ENCODE results near the gene DOCK7. TPM values are rescaled to one million over a fixed set of nuclear protein-coding genes. Genes with fewer than 3 reads are reported as not detected.

Gene DOCK7
- total RNA-seq, 2 donors from 2014 or later: 9.8 to 11.9 TPM

DNA sequence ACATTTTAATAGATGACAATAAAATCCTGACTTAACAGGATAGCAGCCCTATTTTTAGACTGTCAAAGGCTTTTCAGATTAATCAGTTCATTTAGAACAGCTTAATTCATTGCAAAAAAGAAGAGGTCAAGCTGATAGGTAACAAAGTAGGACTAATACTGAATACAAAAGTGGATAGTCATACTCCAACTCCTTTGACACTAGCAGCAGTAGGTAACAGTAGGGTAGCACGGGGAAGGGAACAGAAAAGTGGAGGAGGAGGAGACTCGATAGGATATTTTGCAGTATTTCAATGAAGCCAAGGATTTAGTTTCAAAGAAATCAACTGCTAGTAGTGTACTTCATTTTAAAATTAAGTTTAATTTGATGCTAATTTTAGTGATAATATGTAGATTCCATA is 200.2 kb downstream of the DOCK7 start:
- no peak for DNase-seq (ENCODE audit: low spot score)
- Histone ChIP-seq H3K4me1 (no peaks in the 10 kb centered on the region), H3K27ac (no peak overlapping the region), H3K36me3 (peaks cover 10% of the 10 kb centered on the region), H3K9me3 (no peaks in the 10 kb centered on the region), H3K4me3 (no peak overlapping the region), H3K27me3 (no peaks in the 10 kb centered on the region)
- TF ChIP-seq, protein P1, sequence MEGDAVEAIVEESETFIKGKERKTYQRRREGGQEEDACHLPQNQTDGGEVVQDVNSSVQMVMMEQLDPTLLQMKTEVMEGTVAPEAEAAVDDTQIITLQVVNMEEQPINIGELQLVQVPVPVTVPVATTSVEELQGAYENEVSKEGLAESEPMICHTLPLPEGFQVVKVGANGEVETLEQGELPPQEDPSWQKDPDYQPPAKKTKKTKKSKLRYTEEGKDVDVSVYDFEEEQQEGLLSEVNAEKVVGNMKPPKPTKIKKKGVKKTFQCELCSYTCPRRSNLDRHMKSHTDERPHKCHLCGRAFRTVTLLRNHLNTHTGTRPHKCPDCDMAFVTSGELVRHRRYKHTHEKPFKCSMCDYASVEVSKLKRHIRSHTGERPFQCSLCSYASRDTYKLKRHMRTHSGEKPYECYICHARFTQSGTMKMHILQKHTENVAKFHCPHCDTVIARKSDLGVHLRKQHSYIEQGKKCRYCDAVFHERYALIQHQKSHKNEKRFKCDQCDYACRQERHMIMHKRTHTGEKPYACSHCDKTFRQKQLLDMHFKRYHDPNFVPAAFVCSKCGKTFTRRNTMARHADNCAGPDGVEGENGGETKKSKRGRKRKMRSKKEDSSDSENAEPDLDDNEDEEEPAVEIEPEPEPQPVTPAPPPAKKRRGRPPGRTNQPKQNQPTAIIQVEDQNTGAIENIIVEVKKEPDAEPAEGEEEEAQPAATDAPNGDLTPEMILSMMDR (IDR thresholded peaks at IDR 0.05): no peak

DNA sequence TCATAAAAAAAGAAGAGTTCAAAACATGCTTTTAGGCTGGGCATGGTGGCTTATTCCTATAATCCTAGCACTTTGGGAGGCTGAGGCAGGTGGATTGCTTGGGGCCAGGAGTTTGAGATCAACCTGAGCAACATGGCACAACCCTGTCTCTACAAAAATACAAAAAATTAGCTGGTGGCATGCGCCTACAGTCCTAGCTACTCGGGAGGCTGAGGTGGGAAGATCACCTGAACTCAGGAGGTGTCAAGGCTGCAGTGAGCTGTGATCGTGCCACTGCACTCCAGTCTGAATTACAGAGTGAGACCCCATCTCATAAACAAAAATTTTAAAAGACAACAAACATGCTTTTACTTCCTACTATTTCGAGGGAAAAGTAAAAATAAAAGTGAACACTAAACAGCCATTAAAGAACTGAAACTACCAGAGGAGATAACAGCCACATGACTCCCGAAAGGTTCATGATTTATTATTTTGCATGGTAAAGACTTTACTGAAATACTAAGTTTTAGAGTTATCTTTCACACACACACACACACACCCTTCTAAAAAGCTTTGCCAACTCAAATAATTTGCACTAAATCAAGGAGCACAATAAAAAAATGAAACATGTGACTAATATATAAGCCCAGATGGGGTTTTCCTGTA is 203.2 kb downstream of the DOCK7 start:
- no peak for DNase-seq (ENCODE audit: low spot score)
- Histone ChIP-seq H3K4me1 (no peaks in the 10 kb centered on the region), H3K9me3 (no peaks in the 10 kb centered on the region), H3K4me3 (no peak overlapping the region), H3K36me3 (peaks cover 8% of the 10 kb centered on the region), H3K27ac (no peak overlapping the region), H3K27me3 (no peaks in the 10 kb centered on the region)
- TF ChIP-seq, protein P1 (IDR thresholded peaks at IDR 0.05): no peak

DNA sequence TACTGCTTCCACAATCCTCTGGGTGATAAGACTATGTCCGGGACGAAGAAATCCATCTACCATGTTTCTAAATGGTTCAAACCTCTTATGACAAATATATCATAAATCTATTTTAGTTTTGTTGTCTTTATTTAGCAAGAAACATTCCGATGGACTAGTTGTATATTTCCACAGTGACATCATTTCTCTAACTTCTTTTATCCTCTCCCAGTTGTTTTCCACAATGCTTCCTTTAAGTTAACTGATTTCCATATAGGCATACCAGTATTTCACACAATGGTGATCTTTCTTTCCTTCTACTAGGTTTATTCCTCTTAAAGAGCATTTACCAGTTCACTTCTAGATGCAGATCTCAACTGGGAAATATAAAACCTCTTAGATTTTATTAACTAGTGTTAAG is 206.5 kb downstream of the DOCK7 start:
- H3K27ac ChIP-seq: no peak overlapping the region
- H3K36me3 ChIP-seq: peaks cover 8% of the 10 kb centered on the region
- no peak for DNase-seq (ENCODE audit: low spot score)
- no peaks in the 10 kb centered on the region for H3K4me1 ChIP-seq
- H3K9me3 ChIP-seq: no peaks in the 10 kb centered on the region
- TF ChIP-seq, protein P1 (IDR thresholded peaks at IDR 0.05): no peak
- no peaks in the 10 kb centered on the region for H3K27me3 ChIP-seq
- H3K4me3 ChIP-seq: no peak overlapping the region

DNA sequence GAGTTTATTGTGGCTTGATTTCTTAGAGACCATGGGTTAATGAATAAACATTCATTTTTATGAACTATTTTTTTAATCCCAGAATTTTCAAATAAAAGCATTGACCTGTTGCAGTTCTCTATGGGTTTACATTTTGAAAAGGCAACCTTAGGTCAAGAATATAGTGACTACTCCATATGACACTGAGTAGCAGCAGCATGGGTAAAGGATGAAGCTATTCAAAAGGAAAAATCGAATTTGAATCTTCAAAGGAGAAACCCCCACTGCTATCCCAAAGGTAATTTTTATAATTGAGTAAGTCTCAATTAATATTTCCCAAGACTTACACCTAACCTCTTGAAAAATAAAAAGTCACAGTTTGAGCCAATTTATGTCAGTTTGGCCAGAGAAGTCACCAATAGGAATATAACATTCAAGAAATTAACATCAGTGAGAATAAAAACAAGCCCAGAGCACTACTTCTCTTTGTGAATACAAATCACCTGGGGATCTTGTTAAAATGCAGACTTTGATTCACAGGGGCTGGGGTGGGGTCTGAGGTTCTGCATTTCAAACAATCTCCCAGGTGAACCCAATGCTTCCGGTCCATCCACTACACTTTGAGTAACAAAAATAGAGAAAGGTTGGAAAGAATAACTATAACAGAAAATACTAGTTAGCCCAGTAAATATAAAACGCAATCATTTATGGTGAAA is 211.5 kb downstream of the DOCK7 start:
- Histone ChIP-seq H3K4me3 (no peak overlapping the region), H3K36me3 (peaks cover 25% of the 10 kb centered on the region), H3K9me3 (no peaks in the 10 kb centered on the region), H3K27ac (no peak overlapping the region), H3K27me3 (no peaks in the 10 kb centered on the region), H3K4me1 (no peaks in the 10 kb centered on the region)
- no peak for DNase-seq (ENCODE audit: low spot score)
- TF ChIP-seq, protein P1 (IDR thresholded peaks at IDR 0.05): no peak

DNA sequence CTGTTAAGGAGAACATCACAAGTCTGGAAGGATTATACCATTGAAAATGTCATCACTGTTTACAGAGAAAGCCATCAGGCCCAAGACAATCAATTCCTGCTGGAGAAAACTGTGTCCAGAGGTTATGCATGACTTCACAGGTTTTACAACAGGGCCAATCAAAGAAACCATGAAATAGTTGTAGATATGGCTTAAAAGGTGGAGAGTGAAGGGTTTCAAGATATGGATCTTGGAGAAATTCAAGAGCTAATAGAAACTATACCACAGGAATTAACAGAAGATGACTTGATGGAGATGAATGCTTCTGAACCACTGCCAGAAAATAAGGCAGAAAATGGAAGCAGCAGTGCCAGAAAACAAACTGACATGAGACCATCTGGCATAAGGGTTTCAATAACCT is 221.1 kb downstream of the DOCK7 start:
- Histone ChIP-seq H3K27ac (no peak overlapping the region), H3K9me3 (peaks cover 0 to 19% of the 10 kb centered on the region in 2 donors), H3K36me3 (peaks cover 26% of the 10 kb centered on the region), H3K4me3 (no peak overlapping the region), H3K4me1 (no peaks in the 10 kb centered on the region), H3K27me3 (no peaks in the 10 kb centered on the region)
- no peak for DNase-seq (ENCODE audit: low spot score)
- TF ChIP-seq, protein P1 (IDR thresholded peaks at IDR 0.05): no peak

Data from right atrium auricular region (tissue), 2 donors.